IPS-18c (cell line): ENCODE results near the gene NCMAP.
"Not testable (repeated sequence)": the region's sequence is repeated elsewhere in the genome, so short reads cannot be mapped to it uniquely, and the experiment has no call there.

Experiments
- H3K4me3 ChIP-seq: 2 replicates; pipeline ENCODE4 v1.7.0; 2013; ENCODE audit warnings: low read depth, mild to moderate bottlenecking, low read length, moderate library complexity; ENCODE audit not compliant: insufficient read depth
- H3K9me3 ChIP-seq: one replicate; pipeline ENCODE4 v1.6.1; 2013; ENCODE audit warnings: mild to moderate bottlenecking, low read length, moderate library complexity; ENCODE audit not compliant: control insufficient read depth, insufficient read depth

Gene NCMAP

GRCh38 chr1:24555591-24556413 lies at the start of gene NCMAP:
TSS of gene NCMAP (plus strand) at chr1:24556087. CDS start at chr1:24595431, 39,344 bp downstream.
- Histone ChIP-seq H3K4me3 (peak within 1 kb of the TSS; percentile 46; the same call in 1 of the 2 replicates), H3K9me3 (no peaks in the 10 kb centered on the region)

GRCh38 chr1:24506691-24507381 lies 49.1 kb upstream of the NCMAP start:
- H3K4me3 ChIP-seq, result no peak overlapping the region
- H3K9me3 ChIP-seq, result no peaks in the 10 kb centered on the region

- Histone ChIP-seq H3K9me3 (no peaks in the 10 kb centered on the region), H3K4me3 (no peak overlapping the region)
These were observed 48.5 kb upstream of the NCMAP start for GRCh38 chr1:24507405-24507804.

GRCh38 chr1:24508911-24509310 lies 47.0 kb upstream of the NCMAP start:
- no peak overlapping the region for H3K4me3 ChIP-seq
- H3K9me3 ChIP-seq, result no peaks in the 10 kb centered on the region

- H3K9me3 ChIP-seq, result no peaks in the 10 kb centered on the region
- no peak overlapping the region for H3K4me3 ChIP-seq
These were observed 42.2 kb upstream of the NCMAP start for GRCh38 chr1:24513706-24514105.

- no peaks in the 10 kb centered on the region for H3K9me3 ChIP-seq
- no peak overlapping the region for H3K4me3 ChIP-seq
These were observed 40.9 kb upstream of the NCMAP start for GRCh38 chr1:24514946-24515345.

- not testable (repeated sequence) for H3K9me3 ChIP-seq
These were observed 40.1 kb upstream of the NCMAP start for GRCh38 chr1:24515671-24516209.

GRCh38 chr1:24516506-24516905 lies 39.4 kb upstream of the NCMAP start:
- H3K4me3 ChIP-seq, result no peak overlapping the region
- H3K9me3 ChIP-seq, result no peaks in the 10 kb centered on the region

More at GRCh38 chr1:24515671-24516209, 40.1 kb upstream of the NCMAP start:
- H3K4me3 ChIP-seq, result not testable (repeated sequence)

GRCh38 chr1:24517898-24518297 lies 38.0 kb upstream of the NCMAP start:
- no peak overlapping the region for H3K4me3 ChIP-seq

GRCh38 chr1:24520282-24520681 lies 35.6 kb upstream of the NCMAP start:
- H3K4me3 ChIP-seq, H3K9me3 ChIP-seq: not testable (repeated sequence)

More at GRCh38 chr1:24517898-24518297, 38.0 kb upstream of the NCMAP start:
- H3K9me3 ChIP-seq, result no peaks in the 10 kb centered on the region

GRCh38 chr1:24525606-24526005 lies 30.3 kb upstream of the NCMAP start:
- Histone ChIP-seq H3K4me3 (no peak overlapping the region), H3K9me3 (peaks cover 2% of the 10 kb centered on the region)

- Histone ChIP-seq H3K4me3 (no peak overlapping the region), H3K9me3 (peaks cover 2% of the 10 kb centered on the region)
These were observed 29.8 kb upstream of the NCMAP start for GRCh38 chr1:24526045-24526444.

GRCh38 chr1:24526940-24527542 lies 28.8 kb upstream of the NCMAP start:
- peaks cover 2% of the 10 kb centered on the region for H3K9me3 ChIP-seq

GRCh38 chr1:24528744-24529143 lies 27.1 kb upstream of the NCMAP start:
- peaks cover 2% of the 10 kb centered on the region for H3K9me3 ChIP-seq

More at GRCh38 chr1:24526940-24527542, 28.8 kb upstream of the NCMAP start:
- no peak overlapping the region for H3K4me3 ChIP-seq

GRCh38 chr1:24529292-24529691 lies 26.6 kb upstream of the NCMAP start:
- not testable (repeated sequence) for H3K4me3 ChIP-seq, H3K9me3 ChIP-seq

More at GRCh38 chr1:24528744-24529143, 27.1 kb upstream of the NCMAP start:
- no peak overlapping the region for H3K4me3 ChIP-seq

GRCh38 chr1:24535021-24535424 lies 20.9 kb upstream of the NCMAP start:
- no peak overlapping the region for H3K4me3 ChIP-seq
- H3K9me3 ChIP-seq, result no peaks in the 10 kb centered on the region

- H3K4me3 ChIP-seq, result no peak overlapping the region
These were observed 20.1 kb upstream of the NCMAP start for GRCh38 chr1:24535778-24536177.

More at GRCh38 chr1:24535778-24536177, 20.1 kb upstream of the NCMAP start:
- H3K9me3 ChIP-seq, result no peaks in the 10 kb centered on the region
